NB4 (cell line): ENCODE measurements around the gene IL3RA.

Source experiments
- CTCF ChIP-seq: IDR thresholded peaks from one replicate; pipeline ENCODE4 v1.5.1; 2012; ENCODE audit warnings: low read depth, low read length
- MAX ChIP-seq: IDR thresholded peaks from 2 replicates; pipeline ENCODE4 v1.6.1; 2011; ENCODE audit warnings: low read depth, low read length

GRCh38 chrX:1423215-1423614 lies 86.6 kb downstream of the IL3RA start:
- no peak for TF ChIP-seq CTCF
- no peak for TF ChIP-seq MAX
